AG09309 (cell line): ENCODE results near the gene PES1.
"Not testable (repeated sequence)": the region's sequence is repeated elsewhere in the genome, so short reads cannot be mapped to it uniquely, and the experiment has no call there.

Source experiments
- DNase-seq: peaks from one replicate; pipeline ENCODE4 v3.0.0-alpha.2; 2010; ENCODE audit warnings: low read depth
- H3K4me3 ChIP-seq: 2 replicates; pipeline ENCODE4 v1.5.1; 2011; ENCODE audit warnings: mild to moderate bottlenecking, low read depth, low read length, moderate library complexity; ENCODE audit not compliant: control insufficient read depth
- TF ChIP-seq, protein P1 (sequence below): IDR thresholded peaks from 2 replicates; pipeline ENCODE4 v1.5.1; 2011; ENCODE audit warnings: mild to moderate bottlenecking, low read depth, low read length, inconsistent platforms; ENCODE audit not compliant: insufficient read depth, control insufficient read depth; ENCODE audit errors: missing control alignments

PES1 gene

DNA sequence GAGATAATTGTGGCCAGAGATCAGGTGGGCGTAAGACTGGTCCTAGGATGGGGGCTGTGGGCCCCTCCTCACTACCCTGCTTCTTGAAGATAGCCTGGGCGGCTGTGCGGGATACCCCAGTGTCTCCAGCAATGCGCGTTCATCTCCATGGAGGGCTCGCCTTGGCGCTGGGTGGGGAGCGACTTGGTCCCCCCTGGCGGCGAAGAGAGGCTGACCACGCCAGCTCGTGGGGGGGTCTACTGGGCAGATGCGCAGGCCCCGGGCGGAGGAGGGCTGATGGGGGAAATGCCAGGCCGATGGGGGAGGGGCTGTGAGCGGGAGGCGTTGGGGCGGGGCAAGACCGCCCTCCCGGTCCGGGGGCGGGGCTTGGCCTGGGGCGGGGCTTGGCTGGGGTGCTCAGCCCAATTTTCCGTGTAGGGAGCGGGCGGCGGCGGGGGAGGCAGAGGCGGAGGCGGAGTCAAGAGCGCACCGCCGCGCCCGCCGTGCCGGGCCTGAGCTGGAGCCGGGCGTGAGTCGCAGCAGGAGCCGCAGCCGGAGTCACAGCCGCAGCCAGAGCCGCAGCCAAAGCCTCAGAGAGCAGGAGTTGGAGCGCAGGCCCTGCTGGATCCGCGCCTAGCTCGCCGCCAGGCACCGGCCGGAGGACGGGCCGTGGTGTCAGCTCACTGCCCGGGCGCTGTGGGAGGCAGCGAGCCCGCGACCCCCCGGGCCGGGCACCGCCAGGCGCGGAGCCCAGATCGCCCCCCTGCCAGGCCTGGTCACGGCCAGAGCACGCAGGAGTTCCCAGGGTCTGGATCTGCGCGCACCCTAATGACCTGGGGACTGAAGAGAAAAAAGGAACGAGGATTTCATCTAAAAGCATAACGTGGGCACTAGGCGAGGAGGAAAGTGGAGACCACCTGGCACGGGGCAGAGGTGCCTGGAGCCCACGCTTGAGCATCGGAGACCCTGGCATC lies 43.8 kb upstream of the PES1 start, which contains the start of gene SLC35E4:
Gene SLC35E4, plus strand, starts transcription at position 509 of the 953 bp plus-strand sequence. CDS start 670 bp downstream, outside the sequence.
- TF ChIP-seq, protein P1, sequence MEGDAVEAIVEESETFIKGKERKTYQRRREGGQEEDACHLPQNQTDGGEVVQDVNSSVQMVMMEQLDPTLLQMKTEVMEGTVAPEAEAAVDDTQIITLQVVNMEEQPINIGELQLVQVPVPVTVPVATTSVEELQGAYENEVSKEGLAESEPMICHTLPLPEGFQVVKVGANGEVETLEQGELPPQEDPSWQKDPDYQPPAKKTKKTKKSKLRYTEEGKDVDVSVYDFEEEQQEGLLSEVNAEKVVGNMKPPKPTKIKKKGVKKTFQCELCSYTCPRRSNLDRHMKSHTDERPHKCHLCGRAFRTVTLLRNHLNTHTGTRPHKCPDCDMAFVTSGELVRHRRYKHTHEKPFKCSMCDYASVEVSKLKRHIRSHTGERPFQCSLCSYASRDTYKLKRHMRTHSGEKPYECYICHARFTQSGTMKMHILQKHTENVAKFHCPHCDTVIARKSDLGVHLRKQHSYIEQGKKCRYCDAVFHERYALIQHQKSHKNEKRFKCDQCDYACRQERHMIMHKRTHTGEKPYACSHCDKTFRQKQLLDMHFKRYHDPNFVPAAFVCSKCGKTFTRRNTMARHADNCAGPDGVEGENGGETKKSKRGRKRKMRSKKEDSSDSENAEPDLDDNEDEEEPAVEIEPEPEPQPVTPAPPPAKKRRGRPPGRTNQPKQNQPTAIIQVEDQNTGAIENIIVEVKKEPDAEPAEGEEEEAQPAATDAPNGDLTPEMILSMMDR = peak; percentile 54
- peak; percentile 46 for DNase-seq
- H3K4me3 ChIP-seq = peak within 1 kb of the TSS; percentile 47

DNA sequence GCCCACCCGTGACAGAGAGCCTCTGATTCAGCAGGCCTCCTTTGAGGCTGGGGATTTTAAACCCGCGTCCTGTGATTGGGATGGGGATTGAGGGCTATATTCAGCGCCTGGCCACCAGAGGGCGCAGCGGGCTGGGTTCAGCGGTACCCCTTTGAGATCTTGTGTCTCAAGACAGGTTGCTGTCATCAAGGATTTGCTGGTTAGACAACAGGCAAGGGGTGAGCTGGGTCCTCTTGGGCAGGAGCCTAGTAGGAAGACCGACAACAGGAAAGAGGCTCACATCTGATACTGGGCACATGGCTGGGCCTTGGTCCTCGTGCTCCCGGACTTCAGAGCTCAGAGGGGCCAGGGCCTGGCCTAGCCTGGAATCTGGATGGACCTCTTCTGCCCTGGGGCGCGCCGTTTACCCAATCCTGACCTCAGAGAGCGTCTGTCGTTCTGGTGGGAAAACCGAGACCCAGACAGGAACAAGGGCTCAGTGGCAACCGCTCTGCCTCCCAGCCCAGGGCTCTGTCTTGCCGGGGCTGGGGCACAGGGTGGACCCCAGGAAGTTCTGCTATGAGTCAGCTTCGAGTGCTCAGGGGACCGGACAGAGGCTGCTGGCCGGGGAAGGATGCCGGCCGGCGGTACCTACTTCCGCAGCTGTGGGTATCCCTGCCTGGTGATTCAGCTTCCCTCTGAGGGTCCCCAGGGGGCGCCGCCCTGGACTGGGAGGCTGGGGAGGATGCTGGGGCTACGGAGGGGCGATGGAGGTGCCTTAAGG lies 42.9 kb upstream of the PES1 start:
- DNase-seq = peak; percentile 64
- TF ChIP-seq, protein P1 = peak; percentile 95
- H3K4me3 ChIP-seq = peak overlapping the region; percentile 40

DNA sequence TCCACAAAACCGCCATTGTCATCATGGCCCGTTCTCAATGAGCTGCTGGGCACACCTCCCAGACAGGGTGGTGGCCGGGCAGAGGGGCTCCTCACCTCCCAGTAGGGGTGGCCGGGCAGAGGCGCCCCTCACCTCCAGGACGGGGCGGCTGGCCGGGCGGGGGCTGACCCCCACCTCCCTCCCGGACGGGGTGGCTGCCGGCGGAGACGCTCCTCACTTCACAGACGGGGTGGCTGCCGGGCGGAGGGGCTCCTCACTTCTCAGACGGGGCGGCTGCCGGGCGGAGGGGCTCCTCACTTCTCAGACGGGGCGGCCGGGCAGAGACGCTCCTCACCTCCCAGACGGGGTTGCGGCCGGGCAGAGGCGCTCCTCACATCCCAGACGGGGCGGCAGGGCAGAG lies 39.8 kb upstream of the PES1 start:
- DNase-seq = not testable (repeated sequence)

DNA sequence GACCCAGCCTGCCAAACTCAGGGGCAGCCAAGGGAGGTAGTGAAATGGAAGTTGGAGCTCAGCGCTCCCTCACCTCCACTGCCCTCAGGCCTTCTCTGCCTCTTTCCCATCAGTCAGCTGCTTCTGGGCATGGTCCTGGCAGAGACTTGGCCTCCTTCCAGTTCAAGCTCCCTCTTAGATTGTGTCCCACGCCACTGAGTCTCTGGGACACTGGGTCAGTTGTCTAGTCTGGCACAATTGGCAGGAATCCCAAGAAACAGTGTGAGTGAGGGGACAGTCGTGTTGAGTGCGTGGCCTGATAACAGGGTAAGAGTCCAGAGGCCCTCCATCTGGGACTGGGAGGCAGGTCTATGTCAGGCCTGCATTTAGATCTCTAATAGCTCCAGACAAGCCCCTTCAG lies 36.8 kb upstream of the PES1 start:
- TF ChIP-seq, protein P1 = no peak
- no peak overlapping the region for H3K4me3 ChIP-seq
- no peak for DNase-seq

More for the DNA sequence above, 39.8 kb upstream of the PES1 start:
- H3K4me3 ChIP-seq = not testable (repeated sequence)

DNA sequence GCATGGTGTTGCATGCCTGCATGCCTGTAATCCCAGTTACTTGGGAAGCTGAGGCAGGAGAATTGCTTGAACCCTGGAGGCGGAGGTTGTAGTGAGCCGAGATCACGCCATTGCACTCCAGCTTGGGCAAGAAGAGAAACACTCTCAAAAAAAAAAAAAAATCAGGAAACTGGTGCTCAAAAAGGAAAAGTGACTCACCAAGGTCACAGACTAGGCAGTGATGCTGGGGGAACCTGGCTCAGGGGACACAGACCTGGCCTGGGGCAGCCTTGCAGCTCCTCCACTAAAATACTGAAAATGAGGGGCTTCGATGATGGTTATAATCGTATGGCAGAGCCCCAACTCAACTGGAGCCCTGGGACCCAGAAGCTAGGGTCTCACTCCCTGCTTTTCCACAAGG lies 35.8 kb upstream of the PES1 start:
- no peak for DNase-seq
- no peak overlapping the region for H3K4me3 ChIP-seq
- TF ChIP-seq, protein P1 = no peak

DNA sequence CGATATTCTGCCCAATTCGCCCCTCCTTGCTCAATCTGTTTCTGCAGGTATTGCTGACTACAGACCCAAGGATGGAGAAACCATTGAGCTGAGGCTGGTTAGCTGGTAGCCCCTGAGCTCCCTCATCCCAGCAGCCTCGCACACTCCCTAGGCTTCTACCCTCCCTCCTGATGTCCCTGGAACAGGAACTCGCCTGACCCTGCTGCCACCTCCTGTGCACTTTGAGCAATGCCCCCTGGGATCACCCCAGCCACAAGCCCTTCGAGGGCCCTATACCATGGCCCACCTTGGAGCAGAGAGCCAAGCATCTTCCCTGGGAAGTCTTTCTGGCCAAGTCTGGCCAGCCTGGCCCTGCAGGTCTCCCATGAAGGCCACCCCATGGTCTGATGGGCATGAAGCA lies 34.7 kb upstream of the PES1 start:
- DNase-seq = no peak
- TF ChIP-seq, protein P1 = no peak
- H3K4me3 ChIP-seq = no peak overlapping the region

DNA sequence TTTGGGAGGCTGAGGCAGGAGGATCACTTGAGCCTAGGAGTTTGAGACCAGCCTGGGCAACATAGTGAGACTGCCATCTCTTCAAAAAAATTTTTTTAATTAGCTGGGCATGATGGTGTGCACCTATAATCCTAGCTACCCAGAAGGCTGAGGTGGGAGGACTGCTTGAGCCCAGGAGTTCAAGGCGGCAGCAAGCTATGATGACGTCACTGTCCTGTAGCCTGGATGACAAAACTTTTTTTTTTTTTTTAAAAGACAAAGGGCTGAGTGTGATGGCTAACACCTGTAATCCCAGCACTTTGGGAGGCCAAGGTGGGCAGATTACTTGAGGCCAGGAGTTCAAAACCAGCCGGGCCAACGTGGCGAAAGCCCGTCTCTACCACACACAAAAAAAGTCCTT lies 28.2 kb upstream of the PES1 start:
- not testable (repeated sequence) for DNase-seq, H3K4me3 ChIP-seq
